WTC11 (cell line): ENCODE measurements around the gene CNTNAP5. TPM values are rescaled to one million over a fixed set of nuclear protein-coding genes. Genes with fewer than 3 reads are reported as not detected.

Experiments
- ATAC-seq: fragments of 200-7000 bp; cut with Tn5 transposase; 2 replicates; pipeline ENCODE4 v1.10.0; 2021; ENCODE audit warnings: mild to moderate bottlenecking, moderate library complexity
- CTCF ChIA-PET: fragments of 300-600 bp; sonication (Branson Sonifier 250); formaldehyde crosslinking; loops from one replicate; lab custom pipeline; 2021; ENCODE audit warnings: antibody characterized with exemption; lab: Charles Lee
- POLR2A ChIA-PET: fragments of 350-600 bp; sonication (Branson Sonifier 250); formaldehyde crosslinking; loops from one replicate; lab custom pipeline; 2021; ENCODE audit warnings: antibody characterized with exemption; lab: Charles Lee
- DNase-seq: peaks from one replicate; pipeline ENCODE4 v3.0.0; 2021; ENCODE audit warnings: low spot score
- H3K27ac Mint-ChIP-seq: 2 replicates; pipeline ENCODE4 v1.8.0; 2021; ENCODE audit warnings: mixed read lengths
- H3K27me3 Mint-ChIP-seq: 2 replicates; pipeline ENCODE4 v1.8.0; 2021; ENCODE audit warnings: low read depth, mild to moderate bottlenecking, moderate library complexity, mixed read lengths
- H3K36me3 Mint-ChIP-seq: 2 replicates; pipeline ENCODE4 v1.8.0; 2021; ENCODE audit warnings: mixed read lengths
- H3K4me1 Mint-ChIP-seq: 2 replicates; pipeline ENCODE4 v1.8.0; 2022; ENCODE audit warnings: mixed read lengths
- H3K4me3 Mint-ChIP-seq: 2 replicates; pipeline ENCODE4 v1.8.0; 2021; ENCODE audit warnings: mild to moderate bottlenecking, moderate library complexity, mixed read lengths
- H3K9me3 Mint-ChIP-seq: 2 replicates; pipeline ENCODE4 v1.8.0; 2021; ENCODE audit warnings: mixed read lengths
- ATF1 ChIP-seq: sonication (generic); formaldehyde crosslinking; IDR thresholded peaks from 2 replicates; pipeline ENCODE4 v1.8.1; 2023; ENCODE audit warnings: mild to moderate bottlenecking, moderate library complexity, missing genetic modification reagents
- CREM ChIP-seq: sonication (generic); formaldehyde crosslinking; IDR thresholded peaks from 2 replicates; pipeline ENCODE4 v1.8.1; 2022; ENCODE audit warnings: mild to moderate bottlenecking, missing genetic modification reagents, moderate library complexity
- FOXK1 ChIP-seq: sonication (generic); formaldehyde crosslinking; IDR thresholded peaks from 2 replicates; pipeline ENCODE4 v1.8.0; 2022; ENCODE audit warnings: mild to moderate bottlenecking, moderate library complexity, missing genetic modification reagents
- FOXP1 ChIP-seq: sonication (generic); formaldehyde crosslinking; IDR thresholded peaks from 2 replicates; pipeline ENCODE4 v1.8.0; 2022; ENCODE audit warnings: missing genetic modification reagents, mild to moderate bottlenecking, moderate library complexity, borderline replicate concordance
- GABPB1 ChIP-seq: sonication (generic); formaldehyde crosslinking; IDR thresholded peaks from 2 replicates; pipeline ENCODE4 v1.8.1; 2023; ENCODE audit warnings: mild to moderate bottlenecking, missing genetic modification reagents
- HMGA2 ChIP-seq: fragments of 250-450 bp; sonication (Bioruptor Pico); IDR thresholded peaks from 2 replicates; pipeline ENCODE4 v1.4.0; 2021; ENCODE audit warnings: mild to moderate bottlenecking, moderate library complexity
- MXD4 ChIP-seq: fragments of 250-450 bp; sonication (Bioruptor Pico); IDR thresholded peaks from 2 replicates; pipeline ENCODE4 v1.8.0; 2021; ENCODE audit warnings: mild to moderate bottlenecking, moderate library complexity, borderline replicate concordance
- ZBTB21 ChIP-seq: sonication (generic); formaldehyde crosslinking; IDR thresholded peaks from 2 replicates; pipeline ENCODE4 v1.8.1; 2023; ENCODE audit warnings: mild to moderate bottlenecking, missing genetic modification reagents, borderline replicate concordance
- ZNF396 ChIP-seq: fragments of 250-450 bp; sonication (Bioruptor Pico); IDR thresholded peaks from 2 replicates; pipeline ENCODE4 v1.8.0; 2021; ENCODE audit warnings: mild to moderate bottlenecking, moderate library complexity, borderline replicate concordance
- total RNA-seq: library from RNA; stranded (reverse); gene quantifications from 3 replicates; pipeline ENCODE4 v1.2.3, GENCODE V29; 2021
- TF ChIP-seq, protein P1 (sequence below): sonication (generic); formaldehyde crosslinking; IDR thresholded peaks from 2 replicates; pipeline ENCODE4 v1.8.0; 2022; ENCODE audit warnings: missing genetic modification reagents
- TF ChIP-seq, protein P2 (sequence below): sonication (generic); formaldehyde crosslinking; IDR thresholded peaks from 2 replicates; pipeline ENCODE4 v1.8.0; 2022; ENCODE audit warnings: mild to moderate bottlenecking, missing genetic modification reagents
- TF ChIP-seq, protein P3 (sequence below): fragments of 200-600 bp; IDR thresholded peaks from 2 replicates; pipeline ENCODE4 v1.8.0; 2022; ENCODE audit warnings: antibody characterized with exemption
- TF ChIP-seq, protein P4 (sequence below): fragments of 250-450 bp; sonication (Bioruptor Pico); conservative IDR thresholded peaks from 2 replicates; pipeline ENCODE4 v1.9.0; 2021; ENCODE audit warnings: mild to moderate bottlenecking
- TF ChIP-seq, protein P5 (sequence below): fragments of 250-450 bp; sonication (Bioruptor Pico); IDR thresholded peaks from 2 replicates; pipeline ENCODE4 v2.1.2; 2022; ENCODE audit warnings: mild to moderate bottlenecking, moderate library complexity

Gene CNTNAP5
- total RNA-seq, 1 experiment from 2014 or later, result 0.22 TPM

DNA sequence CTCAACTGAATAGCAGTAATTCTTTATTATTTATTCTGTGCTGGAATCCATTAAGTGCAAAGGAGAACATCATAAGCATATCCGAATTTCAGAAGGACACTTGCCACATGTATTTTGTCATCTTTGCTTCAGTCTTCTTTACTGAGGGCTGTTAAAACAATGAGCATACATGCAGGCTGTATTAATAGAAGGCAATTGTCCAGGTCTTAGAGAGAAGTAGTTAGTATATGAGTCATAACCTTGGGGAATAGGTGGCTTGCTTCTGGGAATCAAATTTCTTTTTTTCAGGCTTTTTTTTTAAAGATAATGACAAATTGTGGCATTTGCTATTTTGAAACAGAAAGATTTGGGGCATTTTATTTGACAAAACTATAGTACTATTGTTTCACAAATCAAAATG lies 773.5 kb downstream of the CNTNAP5 start (continued):
- TF ChIP-seq, protein P1, sequence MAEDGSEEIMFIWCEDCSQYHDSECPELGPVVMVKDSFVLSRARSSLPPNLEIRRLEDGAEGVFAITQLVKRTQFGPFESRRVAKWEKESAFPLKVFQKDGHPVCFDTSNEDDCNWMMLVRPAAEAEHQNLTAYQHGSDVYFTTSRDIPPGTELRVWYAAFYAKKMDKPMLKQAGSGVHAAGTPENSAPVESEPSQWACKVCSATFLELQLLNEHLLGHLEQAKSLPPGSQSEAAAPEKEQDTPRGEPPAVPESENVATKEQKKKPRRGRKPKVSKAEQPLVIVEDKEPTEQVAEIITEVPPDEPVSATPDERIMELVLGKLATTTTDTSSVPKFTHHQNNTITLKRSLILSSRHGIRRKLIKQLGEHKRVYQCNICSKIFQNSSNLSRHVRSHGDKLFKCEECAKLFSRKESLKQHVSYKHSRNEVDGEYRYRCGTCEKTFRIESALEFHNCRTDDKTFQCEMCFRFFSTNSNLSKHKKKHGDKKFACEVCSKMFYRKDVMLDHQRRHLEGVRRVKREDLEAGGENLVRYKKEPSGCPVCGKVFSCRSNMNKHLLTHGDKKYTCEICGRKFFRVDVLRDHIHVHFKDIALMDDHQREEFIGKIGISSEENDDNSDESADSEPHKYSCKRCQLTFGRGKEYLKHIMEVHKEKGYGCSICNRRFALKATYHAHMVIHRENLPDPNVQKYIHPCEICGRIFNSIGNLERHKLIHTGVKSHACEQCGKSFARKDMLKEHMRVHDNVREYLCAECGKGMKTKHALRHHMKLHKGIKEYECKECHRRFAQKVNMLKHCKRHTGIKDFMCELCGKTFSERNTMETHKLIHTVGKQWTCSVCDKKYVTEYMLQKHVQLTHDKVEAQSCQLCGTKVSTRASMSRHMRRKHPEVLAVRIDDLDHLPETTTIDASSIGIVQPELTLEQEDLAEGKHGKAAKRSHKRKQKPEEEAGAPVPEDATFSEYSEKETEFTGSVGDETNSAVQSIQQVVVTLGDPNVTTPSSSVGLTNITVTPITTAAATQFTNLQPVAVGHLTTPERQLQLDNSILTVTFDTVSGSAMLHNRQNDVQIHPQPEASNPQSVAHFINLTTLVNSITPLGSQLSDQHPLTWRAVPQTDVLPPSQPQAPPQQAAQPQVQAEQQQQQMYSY, result no peak
- no peak for TF ChIP-seq FOXK1

DNA sequence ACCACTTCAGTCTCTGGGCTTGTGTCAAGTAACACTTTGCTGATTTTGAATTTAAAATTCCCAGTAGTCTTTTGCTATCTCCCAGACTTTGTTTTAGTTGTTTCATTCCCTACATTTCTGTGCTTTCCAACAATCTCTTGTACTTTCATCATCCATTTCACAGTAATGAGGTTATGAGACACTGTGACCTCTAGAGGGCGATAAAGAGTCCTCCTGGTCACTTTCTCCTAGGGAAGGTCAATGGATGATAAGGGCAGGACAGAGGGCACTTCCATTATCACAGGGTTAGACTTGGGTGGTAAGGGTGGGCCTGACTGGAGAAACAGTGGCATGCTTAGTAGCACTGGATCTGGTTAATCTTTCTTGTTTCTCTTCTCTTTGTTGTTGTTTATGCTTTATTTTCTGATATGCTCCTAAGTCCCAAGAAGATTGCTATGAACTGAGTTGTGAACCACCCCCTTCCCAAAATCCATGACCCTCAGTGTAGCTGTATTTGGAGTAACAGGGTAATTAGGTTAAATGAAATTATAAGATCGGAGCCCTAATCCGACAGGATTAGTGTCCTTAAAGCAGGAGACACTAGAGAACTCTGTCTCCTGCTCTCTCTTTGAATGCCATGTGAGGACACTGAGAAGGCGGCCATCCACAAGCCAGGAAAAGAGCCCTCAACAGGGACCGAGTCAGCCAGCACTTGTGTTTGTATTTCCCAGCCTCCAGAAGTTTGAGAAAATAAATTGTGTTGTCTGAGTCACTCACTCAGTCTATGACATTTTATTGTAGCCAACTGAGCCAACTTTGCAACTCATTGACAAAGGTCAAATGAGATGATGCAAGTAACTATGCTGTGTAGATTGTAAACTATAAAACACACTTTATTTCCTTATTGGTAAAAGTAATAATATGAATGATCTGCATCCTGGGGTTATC lies 779.2 kb downstream of the CNTNAP5 start:
- ATAC-seq (peak; percentile 86), DNase-seq (no peak)
- H3K9me3 Mint-ChIP-seq, result peaks cover 10% of the 10 kb centered on the region
- no peak overlapping the region for H3K4me3 Mint-ChIP-seq
- H3K4me1 Mint-ChIP-seq, result 0 out of 2 replicates have a peak, but pooled peaks cover 3% of the 10 kb centered on the region
- TF ChIP-seq, protein P2, sequence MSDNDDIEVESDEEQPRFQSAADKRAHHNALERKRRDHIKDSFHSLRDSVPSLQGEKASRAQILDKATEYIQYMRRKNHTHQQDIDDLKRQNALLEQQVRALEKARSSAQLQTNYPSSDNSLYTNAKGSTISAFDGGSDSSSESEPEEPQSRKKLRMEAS (CRISPR knock-in tag), result peak; percentile 23; the same call in 1 of the 2 replicates
- no peak for TF ChIP-seq ZNF396
- TF ChIP-seq, protein P3, sequence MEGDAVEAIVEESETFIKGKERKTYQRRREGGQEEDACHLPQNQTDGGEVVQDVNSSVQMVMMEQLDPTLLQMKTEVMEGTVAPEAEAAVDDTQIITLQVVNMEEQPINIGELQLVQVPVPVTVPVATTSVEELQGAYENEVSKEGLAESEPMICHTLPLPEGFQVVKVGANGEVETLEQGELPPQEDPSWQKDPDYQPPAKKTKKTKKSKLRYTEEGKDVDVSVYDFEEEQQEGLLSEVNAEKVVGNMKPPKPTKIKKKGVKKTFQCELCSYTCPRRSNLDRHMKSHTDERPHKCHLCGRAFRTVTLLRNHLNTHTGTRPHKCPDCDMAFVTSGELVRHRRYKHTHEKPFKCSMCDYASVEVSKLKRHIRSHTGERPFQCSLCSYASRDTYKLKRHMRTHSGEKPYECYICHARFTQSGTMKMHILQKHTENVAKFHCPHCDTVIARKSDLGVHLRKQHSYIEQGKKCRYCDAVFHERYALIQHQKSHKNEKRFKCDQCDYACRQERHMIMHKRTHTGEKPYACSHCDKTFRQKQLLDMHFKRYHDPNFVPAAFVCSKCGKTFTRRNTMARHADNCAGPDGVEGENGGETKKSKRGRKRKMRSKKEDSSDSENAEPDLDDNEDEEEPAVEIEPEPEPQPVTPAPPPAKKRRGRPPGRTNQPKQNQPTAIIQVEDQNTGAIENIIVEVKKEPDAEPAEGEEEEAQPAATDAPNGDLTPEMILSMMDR, result peak; percentile 75; the same call in 1 of the 2 replicates
- TF ChIP-seq GABPB1, result peak; percentile 76; the same call in 1 of the 2 replicates
- POLR2A ChIA-PET, result no interaction called here
- CTCF ChIA-PET, result no interaction called here
- H3K27ac Mint-ChIP-seq, result no peak overlapping the region
- H3K27me3 Mint-ChIP-seq, result no peaks in the 10 kb centered on the region
- H3K36me3 Mint-ChIP-seq, result no peaks in the 10 kb centered on the region

DNA sequence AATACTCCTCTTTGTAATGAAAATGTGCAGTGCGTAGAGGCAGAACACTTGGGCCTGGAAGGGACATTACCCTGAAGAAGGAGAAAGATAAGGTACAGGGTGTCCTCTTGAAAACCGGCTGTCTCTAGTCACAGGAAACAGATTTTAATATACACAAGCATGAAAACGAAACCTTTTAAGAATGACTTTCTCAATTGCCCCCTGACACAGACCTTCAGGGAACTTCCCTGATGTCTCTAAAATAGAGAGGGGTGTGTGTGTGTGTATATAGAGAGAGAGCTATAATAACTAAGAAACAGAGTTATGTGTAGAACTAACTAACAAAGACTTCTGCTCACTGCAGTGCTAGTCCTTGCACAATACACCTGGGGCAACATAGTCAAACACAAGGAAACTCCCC lies 780.0 kb downstream of the CNTNAP5 start:
- Mint-ChIP-seq H3K36me3 (no peaks in the 10 kb centered on the region), H3K4me3 (no peak overlapping the region), H3K9me3 (peaks cover 10% of the 10 kb centered on the region), H3K4me1 (peaks cover 5% of the 10 kb centered on the region), H3K27me3 (no peaks in the 10 kb centered on the region), H3K27ac (no peak overlapping the region)
- ATAC-seq (no peak), DNase-seq (no peak)
- ChIA-PET CTCF (no interaction called here), POLR2A (no interaction called here)
- no peak for TF ChIP-seq HMGA2 (CRISPR knock-in tag)
- TF ChIP-seq, protein P4, sequence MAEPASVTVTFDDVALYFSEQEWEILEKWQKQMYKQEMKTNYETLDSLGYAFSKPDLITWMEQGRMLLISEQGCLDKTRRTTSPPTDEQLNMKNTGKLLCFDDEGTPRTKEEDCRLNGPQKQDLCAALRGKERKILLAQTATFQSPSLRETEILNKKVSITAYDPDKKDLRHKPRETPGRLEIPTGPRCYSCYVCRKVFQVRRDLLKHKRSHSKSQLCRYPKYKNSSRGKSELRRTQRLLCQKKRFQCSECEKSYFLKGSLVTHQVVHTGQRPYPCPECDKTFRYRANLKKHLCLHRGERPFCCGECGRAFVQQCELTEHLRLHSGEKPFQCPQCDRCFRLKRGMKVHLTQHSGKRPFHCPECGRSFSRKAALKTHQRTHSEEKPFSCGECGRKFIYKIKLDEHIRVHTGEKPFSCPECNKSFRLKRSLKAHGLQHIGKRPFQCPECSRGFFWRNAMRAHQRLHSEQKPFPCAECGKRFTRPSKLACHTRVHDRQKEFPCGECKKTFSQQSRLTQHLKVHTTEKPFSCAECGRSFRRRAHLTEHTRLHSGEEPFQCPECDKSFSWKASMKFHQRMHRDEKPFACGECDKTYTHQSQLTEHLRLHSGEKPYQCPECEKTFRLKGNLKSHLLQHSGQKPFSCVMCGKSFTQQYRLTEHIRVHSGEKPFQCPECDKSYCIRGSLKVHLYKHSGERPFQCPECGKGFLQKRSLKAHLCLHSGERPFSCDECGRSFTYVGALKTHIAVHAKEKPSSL, result no peak

DNA sequence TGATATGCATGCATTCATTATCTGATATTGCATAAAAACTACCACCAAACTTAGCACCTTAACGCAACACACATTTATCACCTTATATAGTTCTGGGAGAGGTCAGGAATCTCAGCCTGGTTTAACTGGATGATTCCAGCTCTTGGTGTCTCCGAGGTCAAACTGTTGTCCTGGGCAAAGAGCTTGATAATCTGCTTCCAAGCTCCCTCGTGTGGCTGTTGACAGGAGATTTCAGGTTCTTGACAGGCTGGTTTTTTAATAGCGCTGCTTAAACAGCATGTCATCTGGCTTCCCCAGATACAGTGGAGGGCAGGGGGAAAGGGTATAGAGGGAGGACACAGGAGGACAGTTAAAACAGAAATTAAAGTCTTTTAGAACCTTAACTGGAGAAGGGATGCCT lies 785.0 kb downstream of the CNTNAP5 start:
- H3K9me3 Mint-ChIP-seq, result peaks cover 17% of the 10 kb centered on the region
- DNase-seq, result peak; percentile 42
- H3K36me3 Mint-ChIP-seq, result no peaks in the 10 kb centered on the region
- no peaks in the 10 kb centered on the region for H3K27me3 Mint-ChIP-seq
- ATAC-seq, result peak; percentile 90
- TF ChIP-seq MXD4 (no peak), CREM (CRISPR knock-in tag) (no peak), FOXP1 (CRISPR knock-in tag) (no peak), ATF1 (CRISPR knock-in tag) (no peak), ZBTB21 (CRISPR knock-in tag) (no peak)
- TF ChIP-seq, protein P5, sequence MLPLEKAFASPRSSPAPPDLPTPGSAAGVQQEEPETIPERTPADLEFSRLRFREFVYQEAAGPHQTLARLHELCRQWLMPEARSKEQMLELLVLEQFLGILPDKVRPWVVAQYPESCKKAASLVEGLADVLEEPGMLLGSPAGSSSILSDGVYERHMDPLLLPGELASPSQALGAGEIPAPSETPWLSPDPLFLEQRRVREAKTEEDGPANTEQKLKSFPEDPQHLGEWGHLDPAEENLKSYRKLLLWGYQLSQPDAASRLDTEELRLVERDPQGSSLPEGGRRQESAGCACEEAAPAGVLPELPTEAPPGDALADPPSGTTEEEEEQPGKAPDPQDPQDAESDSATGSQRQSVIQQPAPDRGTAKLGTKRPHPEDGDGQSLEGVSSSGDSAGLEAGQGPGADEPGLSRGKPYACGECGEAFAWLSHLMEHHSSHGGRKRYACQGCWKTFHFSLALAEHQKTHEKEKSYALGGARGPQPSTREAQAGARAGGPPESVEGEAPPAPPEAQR (CRISPR knock-in tag), result no peak
- TF ChIP-seq, all 79 proteins: peak for 0
- H3K27ac Mint-ChIP-seq, result no peak overlapping the region
- H3K4me1 Mint-ChIP-seq, result peaks cover 5% of the 10 kb centered on the region
- H3K4me3 Mint-ChIP-seq, result no peak overlapping the region
- ChIA-PET POLR2A (no interaction called here), CTCF (interaction anchor here (1.0 to 1.8 kb wide), 3 partner anchors 12 to 784 kb away, joined by 3 to 13 read pairs (median 6); no protein-coding TSS in a partner anchor)
